ENCODE results near the gene HSDL2. TPM values are rescaled to one million over a fixed set of nuclear protein-coding genes. Genes with fewer than 3 reads are reported as not detected.

The HSDL2 gene
- total and polyA plus RNA-seq, 11 donors: 54.0 to 241 (median 147) TPM

- DNase-seq: no peak
- Histone ChIP-seq H3K27ac (no peak overlapping the region), H3K4me1 (peaks cover 0 to 11% (median 1%) of the 10 kb centered on the region in 12 donors), H3K27me3 (no peaks in the 10 kb centered on the region), H3K4me3 (no peak overlapping the region), H3K9me3 (no peaks in the 10 kb centered on the region), H3K36me3 (no peaks in the 10 kb centered on the region)
- TF ChIP-seq POLR2A (IDR thresholded peaks at IDR 0.05): no peak
- TF ChIP-seq, protein P1, sequence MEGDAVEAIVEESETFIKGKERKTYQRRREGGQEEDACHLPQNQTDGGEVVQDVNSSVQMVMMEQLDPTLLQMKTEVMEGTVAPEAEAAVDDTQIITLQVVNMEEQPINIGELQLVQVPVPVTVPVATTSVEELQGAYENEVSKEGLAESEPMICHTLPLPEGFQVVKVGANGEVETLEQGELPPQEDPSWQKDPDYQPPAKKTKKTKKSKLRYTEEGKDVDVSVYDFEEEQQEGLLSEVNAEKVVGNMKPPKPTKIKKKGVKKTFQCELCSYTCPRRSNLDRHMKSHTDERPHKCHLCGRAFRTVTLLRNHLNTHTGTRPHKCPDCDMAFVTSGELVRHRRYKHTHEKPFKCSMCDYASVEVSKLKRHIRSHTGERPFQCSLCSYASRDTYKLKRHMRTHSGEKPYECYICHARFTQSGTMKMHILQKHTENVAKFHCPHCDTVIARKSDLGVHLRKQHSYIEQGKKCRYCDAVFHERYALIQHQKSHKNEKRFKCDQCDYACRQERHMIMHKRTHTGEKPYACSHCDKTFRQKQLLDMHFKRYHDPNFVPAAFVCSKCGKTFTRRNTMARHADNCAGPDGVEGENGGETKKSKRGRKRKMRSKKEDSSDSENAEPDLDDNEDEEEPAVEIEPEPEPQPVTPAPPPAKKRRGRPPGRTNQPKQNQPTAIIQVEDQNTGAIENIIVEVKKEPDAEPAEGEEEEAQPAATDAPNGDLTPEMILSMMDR (IDR thresholded peaks at IDR 0.05): no peak
- no peak for ATAC-seq
- WGBS, 4 donors: 65 to 75% (median 69%) methylated on average over 3 of the region's 3 CpGs
- intact Hi-C loops (cut with DNase I): no loop called here
These were observed 27.7 kb upstream of the HSDL2 start for GRCh38 chr9:112352209-112352608.

DNA sequence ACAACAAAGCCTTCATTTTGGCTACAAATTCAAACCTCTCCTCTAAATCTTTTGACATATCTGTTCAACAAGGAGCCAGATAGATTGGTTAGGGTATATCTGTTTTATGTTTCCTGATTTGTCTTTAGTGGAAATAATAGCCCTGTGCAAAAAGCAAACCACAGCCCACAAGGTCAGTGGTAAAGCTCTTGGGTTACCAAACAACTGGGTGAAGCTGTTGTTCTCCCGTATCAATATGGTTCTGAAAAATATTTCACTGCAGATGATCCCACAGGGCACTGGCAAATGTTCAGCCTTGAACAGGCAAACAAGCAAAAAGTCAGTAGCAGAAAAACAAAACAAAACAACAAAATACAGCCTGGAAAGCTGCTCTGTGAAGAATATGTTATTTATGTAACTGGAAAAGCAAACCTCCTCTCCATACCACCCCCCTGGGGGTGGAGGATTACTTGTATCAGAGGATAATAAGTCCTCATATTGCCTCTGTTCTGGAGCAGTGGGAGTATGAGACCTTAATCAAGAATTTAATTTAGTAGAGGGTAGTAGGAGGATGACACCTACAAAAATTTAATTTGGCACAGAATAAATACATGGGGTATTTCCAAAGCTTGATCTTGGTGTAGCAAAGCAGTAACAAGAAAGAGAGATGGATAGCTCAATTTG is 25.7 kb upstream of the HSDL2 start:
- no peak for DNase-seq
- Histone ChIP-seq H3K36me3 (no peaks in the 10 kb centered on the region), H3K4me3 (no peak overlapping the region), H3K27me3 (no peaks in the 10 kb centered on the region), H3K27ac (no peak overlapping the region), H3K9me3 (no peaks in the 10 kb centered on the region), H3K4me1 (no peaks in the 10 kb centered on the region)
- intact Hi-C loops (cut with DNase I): no loop called here
- TF ChIP-seq, protein P1 (IDR thresholded peaks at IDR 0.05): no peak
- TF ChIP-seq POLR2A (IDR thresholded peaks at IDR 0.05): no peak
- WGBS, 4 donors: 73 to 92% (median 84%) methylated on average over 1 of the region's 1 CpG
- ATAC-seq: no peak

DNA sequence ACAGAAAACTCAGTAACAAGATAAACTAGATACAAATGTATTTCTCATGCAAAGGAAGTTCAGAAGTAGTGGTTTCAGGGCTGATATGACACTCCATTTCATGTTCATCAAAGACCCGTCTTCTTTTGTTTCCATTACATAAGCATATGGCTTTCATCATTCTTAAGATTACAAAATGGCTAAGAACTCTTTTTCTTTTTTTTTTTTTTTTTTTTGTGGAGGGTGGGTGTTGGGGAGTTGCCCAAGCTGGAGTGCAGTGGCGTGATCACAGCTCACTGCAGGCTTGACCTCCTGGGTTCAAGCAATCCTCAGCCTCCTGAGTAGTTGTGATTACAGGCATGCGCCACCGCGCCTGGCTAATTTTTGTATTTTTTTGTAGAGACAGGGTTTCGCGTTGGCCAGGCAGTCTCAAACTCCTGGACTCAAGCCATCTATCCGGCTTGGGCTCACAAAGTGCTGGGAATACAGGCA is 24.4 kb upstream of the HSDL2 start:
- ATAC-seq (no peak), DNase-seq (no peak)
- Histone ChIP-seq H3K27ac (no peak overlapping the region), H3K36me3 (no peaks in the 10 kb centered on the region), H3K4me1 (no peaks in the 10 kb centered on the region), H3K27me3 (no peaks in the 10 kb centered on the region), H3K4me3 (no peak overlapping the region), H3K9me3 (no peaks in the 10 kb centered on the region)
- intact Hi-C loops (cut with DNase I): no loop called here
- 71 to 80% (median 74%) methylated on average over 8 of the region's 8 CpGs for WGBS, 4 donors
- TF ChIP-seq POLR2A (IDR thresholded peaks at IDR 0.05): no peak
- TF ChIP-seq, protein P1 (IDR thresholded peaks at IDR 0.05): no peak

DNA sequence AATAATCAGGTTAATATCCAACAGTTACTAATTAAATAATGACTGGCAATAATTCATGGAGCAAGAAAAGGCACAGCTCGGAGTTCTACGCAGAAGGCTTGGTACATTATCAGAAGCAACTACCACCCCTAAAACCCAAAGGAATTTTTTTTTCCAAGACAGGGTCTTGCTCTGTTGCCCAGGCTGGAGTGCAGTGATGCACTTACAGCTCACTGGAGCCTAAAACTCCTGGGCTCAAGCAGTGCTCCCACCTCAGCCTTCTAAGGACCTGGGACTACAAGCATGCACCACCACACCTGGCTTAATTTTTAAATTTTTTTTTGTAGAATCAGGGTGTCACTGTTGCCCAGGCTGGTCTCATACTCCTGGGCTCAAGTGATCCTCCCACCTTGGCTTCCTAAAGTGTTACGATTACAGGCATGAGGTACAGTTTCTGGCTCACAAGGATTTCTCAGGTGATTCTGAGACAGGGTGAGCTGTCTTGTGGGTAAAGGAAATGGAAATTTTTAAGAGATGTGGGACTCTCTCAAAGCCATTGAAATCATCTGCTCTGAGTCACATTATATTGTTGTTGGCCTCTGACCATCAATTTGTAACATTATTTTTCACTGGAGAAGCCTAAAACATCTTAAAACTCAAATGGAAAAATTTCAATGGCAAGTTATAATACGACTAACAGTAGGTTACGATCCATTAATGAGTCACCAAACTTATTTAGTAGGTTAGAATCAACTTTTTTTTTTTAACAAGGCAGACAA is 19.7 kb upstream of the HSDL2 start:
- 82 to 92% (median 87%) methylated on average over 5 of the region's 5 CpGs for WGBS, 4 donors
- Histone ChIP-seq H3K4me3 (no peak overlapping the region), H3K27ac (no peak overlapping the region), H3K9me3 (no peaks in the 10 kb centered on the region), H3K36me3 (no peaks in the 10 kb centered on the region), H3K27me3 (no peaks in the 10 kb centered on the region), H3K4me1 (no peaks in the 10 kb centered on the region)
- intact Hi-C loops (cut with DNase I): loop anchor here (2.0 to 10.0 kb wide), 11 partner anchors 263 to 605 kb away; partner anchors contain the start of gene UGCG (in 1 of the 10)
- DNase-seq (no peak), ATAC-seq (peak in 1 of 4 donors; percentile 45)
- TF ChIP-seq POLR2A (IDR thresholded peaks at IDR 0.05): no peak
- TF ChIP-seq, protein P1 (IDR thresholded peaks at IDR 0.05): no peak

Measured in heart left ventricle (tissue), 16 donors.